HG03025 (cell line): Measurements from ENCODE around the gene C1orf141.

ENCODE experiments used
- ATAC-seq: cut with Tn5 transposase; IDR thresholded peaks from one replicate; pipeline ENCODE4 v1.9.1; 2021; ENCODE audit warnings: mild to moderate bottlenecking, moderate library complexity; ENCODE audit not compliant: unreplicated experiment, low FRiP score

The C1orf141 gene

DNA sequence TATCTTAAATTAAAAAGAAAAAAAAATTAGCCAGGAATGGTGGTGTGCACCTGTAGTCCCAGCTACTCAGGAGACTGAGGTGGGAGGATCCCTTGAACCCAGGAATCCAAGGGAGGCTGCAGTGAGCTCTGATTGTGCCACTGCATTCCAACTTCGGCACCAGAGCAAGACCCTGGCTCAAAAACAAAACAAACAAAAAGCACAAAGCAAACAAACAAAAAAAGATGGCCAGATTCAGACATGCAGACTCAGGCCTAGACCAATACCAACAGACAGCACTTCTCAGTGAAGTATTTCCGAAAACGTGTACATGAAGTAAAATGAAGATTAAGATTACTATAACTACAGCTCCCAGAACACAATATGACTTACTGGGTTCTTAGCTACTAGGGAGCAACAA, 91.4 kb downstream of the C1orf141 start:
- no peak for ATAC-seq
